Amniotic epithelial cell (primary cell): ENCODE data around the gene KRTAP9-9.
A peak's percentile ranks its signal among the peaks of the same experiment; 100 is the strongest.
"Not testable (repeated sequence)": the region's sequence is repeated elsewhere in the genome, so short reads cannot be mapped to it uniquely, and the experiment has no call there.

Experiments
- DNase-seq: peaks from one replicate; pipeline ENCODE4 v3.0.0-alpha.2; 2010; ENCODE audit warnings: low read depth

The KRTAP9-9 gene

GRCh38 chr17:41255381-41256290 is at the start of gene KRTAP9-9:
KRTAP9-9 (plus strand) TSS chr17:41255384.
- not testable (repeated sequence) for DNase-seq

- peak; percentile 1 for DNase-seq
These were observed 43.2 kb upstream of the KRTAP9-9 start for GRCh38 chr17:41211845-41212466.

DNA sequence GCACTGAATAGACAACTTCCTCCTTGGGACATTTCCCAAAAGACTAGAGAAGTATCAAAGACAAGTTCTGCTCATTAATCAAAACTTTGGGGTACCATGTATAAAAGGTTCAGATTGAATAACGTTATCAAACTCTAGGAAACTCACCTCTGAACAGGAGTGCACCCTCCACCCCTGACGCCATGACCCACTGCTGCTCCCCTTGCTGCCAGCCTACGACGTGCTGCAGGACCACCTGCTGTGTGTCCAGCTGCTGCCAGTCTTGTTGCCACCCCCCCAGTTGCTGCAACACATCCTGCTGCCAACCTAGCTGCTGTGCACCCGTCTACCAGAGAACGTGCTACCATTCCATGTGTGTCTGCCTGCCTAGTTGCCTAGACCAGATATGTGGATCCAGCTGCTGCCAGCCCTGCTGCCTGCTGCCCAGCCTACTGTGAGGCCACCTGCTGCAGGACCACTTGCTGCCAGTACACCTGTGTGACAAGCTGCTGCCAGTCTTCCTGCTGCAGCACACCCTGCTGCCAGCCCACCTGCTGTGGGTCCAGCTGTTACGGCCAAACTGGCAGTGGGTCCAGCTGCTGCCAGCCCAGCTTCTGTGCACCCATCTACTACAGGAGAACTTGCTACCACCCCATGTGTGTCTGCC is 42.5 kb upstream of the KRTAP9-9 start:
- DNase-seq: no peak

DNA sequence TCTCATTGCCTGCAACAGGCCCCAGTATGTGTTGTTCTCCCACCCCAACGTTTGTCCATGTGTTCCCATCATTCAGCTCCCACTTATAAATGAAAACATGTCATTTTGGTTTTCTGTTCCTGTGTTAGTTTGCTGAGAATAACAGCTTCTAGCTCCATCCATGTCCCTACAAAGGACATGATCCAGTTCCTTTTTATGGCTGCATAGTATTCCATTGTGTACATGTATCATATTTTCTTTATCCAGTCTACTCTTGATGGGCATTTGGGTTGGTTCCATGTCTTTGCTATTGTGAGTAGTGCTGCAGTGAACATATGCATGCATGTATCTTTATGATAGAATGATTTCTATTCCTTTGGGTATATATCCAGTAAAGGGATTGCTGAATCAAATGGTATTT is 39.5 kb upstream of the KRTAP9-9 start:
- no peak for DNase-seq

DNA sequence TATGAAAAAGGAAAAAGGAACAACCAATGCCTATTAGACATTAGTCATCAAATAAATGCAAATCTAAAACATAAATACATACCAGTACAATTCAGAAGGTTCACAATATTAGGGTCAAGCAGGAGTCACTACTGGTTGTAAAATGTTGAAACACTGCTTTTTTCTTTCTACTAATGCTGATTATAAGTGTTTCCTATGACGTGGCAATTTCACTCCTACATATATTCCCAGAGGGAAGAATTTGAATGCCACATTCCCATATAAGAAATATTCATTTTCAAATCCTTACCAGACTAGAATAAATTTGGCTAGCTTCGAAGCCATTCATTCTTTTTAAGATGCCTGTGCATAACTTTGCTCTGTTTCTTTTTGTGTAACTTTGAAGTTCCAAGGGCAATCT is 31.4 kb upstream of the KRTAP9-9 start:
- DNase-seq: peak; percentile 8

DNA sequence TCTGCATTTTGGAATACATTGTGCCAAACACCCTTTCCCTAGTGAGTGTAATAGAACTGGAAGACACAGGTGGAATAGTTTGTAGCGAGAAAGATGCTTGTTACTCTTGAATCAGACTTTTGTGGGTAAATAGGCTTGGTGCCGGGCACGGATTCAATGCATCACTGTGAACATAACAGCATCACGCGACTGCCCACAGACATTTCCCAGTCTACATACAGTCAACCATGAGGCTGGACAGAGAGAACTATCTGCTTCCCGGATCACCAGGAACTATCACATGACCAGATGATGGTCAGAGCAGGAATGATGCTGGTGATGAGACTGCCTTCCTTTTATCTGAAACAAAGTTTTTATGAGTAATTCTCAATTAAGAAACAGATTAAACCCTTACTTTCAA is 29.1 kb upstream of the KRTAP9-9 start:
- DNase-seq: no peak

- not testable (repeated sequence) for DNase-seq
These were observed 28.5 kb upstream of the KRTAP9-9 start, which contains the start of gene KRTAP9-2 for GRCh38 chr17:41226598-41227095. KRTAP9-2 (plus strand) TSS chr17:41226648; CDS start chr17:41226655, 7 bp downstream.

DNA sequence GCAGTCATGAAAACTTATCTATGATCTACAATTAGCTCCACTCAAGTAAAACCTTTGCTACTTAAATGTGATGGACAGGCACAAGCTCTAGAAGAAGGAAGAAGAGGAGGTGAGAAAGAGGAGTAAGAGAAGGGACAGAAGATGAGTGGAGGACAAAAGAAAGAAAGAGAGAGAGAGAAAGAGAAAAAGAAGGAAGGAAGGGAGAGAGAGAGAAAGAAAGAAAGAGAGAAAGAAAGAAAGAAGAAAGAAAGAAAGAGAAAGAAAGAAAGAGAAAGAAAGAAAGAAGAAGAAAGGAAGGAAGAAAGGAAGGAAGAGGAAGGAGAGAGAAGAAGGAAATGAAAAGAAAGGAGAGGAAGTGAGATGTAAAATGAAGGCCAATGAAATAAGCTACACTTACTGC is 25.1 kb upstream of the KRTAP9-9 start:
- no peak for DNase-seq

GRCh38 chr17:41231731-41232130 is 23.5 kb upstream of the KRTAP9-9 start:
- no peak for DNase-seq

DNA sequence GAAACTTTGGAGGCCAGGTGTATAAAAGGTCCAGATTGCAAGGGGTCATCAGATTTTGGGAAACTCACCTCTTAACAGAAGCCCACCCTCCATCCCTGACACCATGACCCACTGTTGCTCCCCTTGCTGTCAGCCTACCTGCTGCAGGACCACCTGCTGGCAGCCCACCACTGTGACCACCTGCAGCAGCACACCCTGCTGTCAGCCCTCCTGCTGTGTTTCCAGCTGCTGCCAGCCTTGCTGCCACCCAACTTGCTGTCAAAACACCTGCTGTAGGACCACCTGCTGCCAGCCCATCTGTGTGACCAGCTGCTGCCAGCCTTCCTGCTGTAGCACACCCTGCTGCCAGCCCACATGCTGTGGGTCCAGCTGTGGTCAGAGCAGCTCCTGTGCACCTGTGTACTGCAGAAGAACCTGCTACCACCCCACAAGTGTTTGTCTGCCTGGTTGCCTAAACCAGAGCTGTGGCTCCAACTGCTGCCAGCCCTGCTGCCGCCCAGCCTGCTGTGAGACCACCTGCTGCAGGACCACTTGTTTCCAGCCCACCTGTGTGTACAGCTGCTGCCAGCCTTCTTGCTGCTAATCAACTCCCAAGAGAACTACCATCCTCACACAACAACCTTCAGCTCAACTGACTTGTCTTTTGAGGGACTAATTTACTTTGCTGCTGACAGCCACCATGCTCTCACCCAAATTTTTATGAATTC is 22.6 kb upstream of the KRTAP9-9 start, which contains the start of gene KRTAP9-3:
TSS of gene KRTAP9-3 (plus strand) at position 51 of the 707 bp plus-strand sequence. CDS start at position 104, 53 bp downstream.
- DNase-seq: not testable (repeated sequence)

GRCh38 chr17:41237116-41237515 is 18.1 kb upstream of the KRTAP9-9 start:
- not testable (repeated sequence) for DNase-seq

- DNase-seq: not testable (repeated sequence)
These were observed 17.2 kb upstream of the KRTAP9-9 start, which contains the start of gene KRTAP9-8 for GRCh38 chr17:41237949-41238437. KRTAP9-8 (plus strand) TSS chr17:41237999; CDS start chr17:41238052, 53 bp downstream.

- not testable (repeated sequence) for DNase-seq
These were observed 8.0 kb upstream of the KRTAP9-9 start for GRCh38 chr17:41246995-41247787.

DNA sequence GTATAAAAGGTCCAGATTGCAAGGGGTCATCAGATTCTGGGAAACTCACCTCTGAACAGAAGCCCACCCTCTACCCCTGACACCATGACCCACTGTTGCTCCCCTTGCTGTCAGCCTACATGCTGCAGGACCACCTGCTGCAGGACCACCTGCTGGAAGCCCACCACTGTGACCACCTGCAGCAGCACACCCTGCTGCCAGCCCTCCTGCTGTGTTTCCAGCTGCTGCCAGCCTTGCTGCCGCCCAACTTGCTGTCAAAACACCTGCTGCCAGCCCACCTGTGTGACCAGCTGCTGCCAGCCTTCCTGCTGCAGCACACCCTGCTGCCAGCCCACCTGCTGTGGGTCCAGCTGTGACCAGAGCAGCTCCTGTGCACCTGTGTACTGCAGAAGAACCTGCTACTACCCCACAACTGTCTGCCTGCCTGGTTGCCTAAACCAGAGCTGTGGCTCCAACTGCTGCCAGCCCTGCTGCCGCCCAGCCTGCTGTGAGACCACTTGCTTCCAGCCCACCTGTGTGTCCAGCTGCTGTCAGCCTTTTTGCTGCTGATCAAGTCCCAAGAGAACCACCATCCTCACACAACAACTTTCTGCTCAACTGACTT is 5.4 kb upstream of the KRTAP9-9 start, which contains the start of gene KRTAP9-4:
TSS of gene KRTAP9-4 (plus strand) at position 51 of the 604 bp plus-strand sequence. CDS start at position 85, 34 bp downstream.
- not testable (repeated sequence) for DNase-seq

DNA sequence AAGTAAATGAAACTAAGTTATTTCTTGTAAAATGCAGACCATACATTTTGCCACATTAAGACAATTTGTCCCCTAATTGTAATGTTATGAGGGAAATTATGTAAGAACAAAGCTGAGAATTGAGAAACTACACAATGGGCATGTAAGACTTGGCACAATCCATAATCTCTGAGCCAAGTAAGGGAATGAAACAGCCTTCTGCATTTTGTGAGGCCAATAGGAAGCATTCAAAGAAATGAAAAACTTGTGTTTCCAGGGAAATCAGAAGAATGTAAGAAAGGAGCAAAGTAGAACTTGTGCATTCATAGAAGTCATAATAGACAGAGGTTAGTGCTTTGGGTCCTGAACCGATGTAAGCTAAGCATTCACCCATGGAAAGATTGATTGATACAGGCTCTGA is 3.9 kb upstream of the KRTAP9-9 start:
- DNase-seq: no peak

DNA sequence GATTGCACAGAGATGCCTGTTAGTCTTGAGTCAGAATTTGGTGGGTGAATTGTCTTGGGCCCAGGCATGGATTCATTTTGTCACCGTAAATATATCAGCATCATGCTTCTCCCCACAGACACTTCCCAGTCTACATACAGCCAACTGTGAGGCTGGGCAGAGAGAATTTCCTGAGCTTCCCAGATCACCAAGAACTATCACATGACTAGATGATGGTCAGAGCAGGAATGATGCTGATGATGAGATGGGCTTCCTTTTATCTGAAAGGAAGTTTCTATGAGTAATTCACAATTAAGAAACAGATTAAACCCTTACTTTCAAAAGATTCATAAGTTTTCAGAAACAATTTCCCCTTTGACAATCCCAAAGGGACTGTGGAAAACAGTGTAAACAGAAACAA is 323 bp upstream of the KRTAP9-9 start:
- DNase-seq: no peak

DNA sequence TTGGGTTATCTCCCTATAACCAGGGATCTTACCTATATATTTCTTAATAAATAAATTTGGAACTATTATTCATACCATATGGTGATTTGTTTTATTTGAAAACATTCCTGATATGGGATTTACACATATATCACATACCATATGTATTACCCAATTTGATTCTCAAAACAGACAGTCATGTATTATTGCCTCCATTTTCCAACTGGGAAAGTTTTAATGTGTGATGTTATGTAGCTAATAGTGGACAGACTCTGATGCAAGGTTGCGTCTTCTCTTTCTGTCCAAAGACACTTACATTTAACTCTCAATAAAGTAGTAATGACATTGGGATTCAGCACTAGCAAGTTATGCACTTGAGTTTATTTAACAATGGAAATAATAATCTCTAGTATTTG is 1.1 kb downstream of the KRTAP9-9 start:
- DNase-seq: no peak

- DNase-seq: no peak
These were observed 3.2 kb downstream of the KRTAP9-9 start for GRCh38 chr17:41258406-41258805.

DNA sequence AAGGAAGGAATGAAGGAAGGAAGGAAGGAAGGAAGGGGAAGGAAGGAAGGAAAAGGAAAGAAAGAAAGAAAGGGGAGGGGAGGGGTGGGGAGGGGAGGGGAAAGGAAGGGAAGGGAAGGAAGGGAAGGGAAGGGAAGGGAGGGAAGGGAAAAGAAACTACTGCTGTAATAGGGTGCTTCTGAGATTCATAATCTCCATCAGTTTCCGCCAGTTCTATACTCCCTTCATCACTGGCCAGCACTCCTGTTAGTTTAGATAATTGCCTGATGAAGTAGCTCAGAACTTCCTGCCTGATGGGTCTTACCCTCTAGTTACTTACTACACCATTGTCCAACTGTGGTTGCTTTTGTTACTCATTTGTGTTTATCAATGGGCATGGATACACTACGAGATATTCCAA is 8.0 kb downstream of the KRTAP9-9 start:
- no peak for DNase-seq

DNA sequence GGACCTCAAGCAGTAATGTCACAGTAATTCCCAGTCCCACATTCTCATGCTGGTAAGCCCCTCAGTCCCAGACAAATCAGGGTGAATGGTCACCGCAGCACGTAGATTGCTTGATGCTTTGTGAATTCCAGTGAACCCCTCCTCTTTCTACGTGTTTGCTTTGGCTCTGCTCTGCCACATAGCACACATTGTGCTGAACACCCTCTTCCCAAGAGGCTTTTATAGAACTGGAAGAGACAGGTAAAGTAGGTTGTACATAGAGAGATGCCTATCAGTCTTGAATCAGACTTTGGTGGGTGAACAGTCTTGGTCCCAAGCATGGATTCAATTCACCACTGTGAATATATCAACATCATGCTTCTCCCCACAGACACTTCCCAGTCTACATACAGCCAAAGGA is 9.4 kb downstream of the KRTAP9-9 start:
- DNase-seq: no peak
